ENCODE data around the gene HDDC2.
A peak's percentile ranks its signal among the peaks of the same experiment; 100 is the strongest.

The HDDC2 gene

GRCh38 chr6:125315548-125315947, 13.8 kb upstream of the HDDC2 start:
- no peak overlapping the region for H3K4me3 ChIP-seq
- no peak for TF ChIP-seq CTCF (IDR thresholded peaks at IDR 0.05)
- H3K27ac ChIP-seq: peak overlapping the region; percentile 19 to 54
- DNase-seq (ENCODE audit: low spot score): no peak

- H3K4me3 ChIP-seq: peak overlapping the region; percentile 36
- peak overlapping the region in 1 of 2 donors; percentile 72 for H3K27ac ChIP-seq
- TF ChIP-seq CTCF (IDR thresholded peaks at IDR 0.05): peak; percentile 75
- peak; percentile 81 for DNase-seq (ENCODE audit: low spot score)
Measured at GRCh38 chr6:125314009-125314581, 12.3 kb upstream of the HDDC2 start.

- DNase-seq (ENCODE audit: low spot score): no peak
- Histone ChIP-seq H3K27ac (no peak overlapping the region), H3K4me3 (no peak overlapping the region)
- TF ChIP-seq CTCF (IDR thresholded peaks at IDR 0.05): no peak
Measured at GRCh38 chr6:125312950-125313349, 11.2 kb upstream of the HDDC2 start.

GRCh38 chr6:125312478-125312877, 10.7 kb upstream of the HDDC2 start:
- TF ChIP-seq CTCF (IDR thresholded peaks at IDR 0.05): no peak
- H3K27ac ChIP-seq: no peak overlapping the region
- H3K4me3 ChIP-seq: no peak overlapping the region
- no peak for DNase-seq (ENCODE audit: low spot score)

- DNase-seq (ENCODE audit: low spot score): no peak
- Histone ChIP-seq H3K27ac (peak overlapping the region in 1 of 2 donors; percentile 30), H3K4me3 (no peak overlapping the region)
- peak; percentile 78 for TF ChIP-seq CTCF (IDR thresholded peaks at IDR 0.05)
Measured at GRCh38 chr6:125310994-125311649, 9.4 kb upstream of the HDDC2 start.

- no peak overlapping the region for H3K4me3 ChIP-seq
- no peak for TF ChIP-seq CTCF (IDR thresholded peaks at IDR 0.05)
- DNase-seq (ENCODE audit: low spot score): no peak
- no peak overlapping the region for H3K27ac ChIP-seq
Measured at GRCh38 chr6:125307964-125308615, 6.3 kb upstream of the HDDC2 start.
